ENCODE data around the gene RPTOR.

Gene RPTOR

GRCh38 chr17:80964859-80965580 is 420.4 kb downstream of the RPTOR start:
- Histone ChIP-seq H3K36me3 (ENCODE audit: insufficient read depth, low read length) (peaks cover 55% of the 10 kb centered on the region), H2AFZ (ENCODE audit: low read length) (no peak overlapping the region), H3F3A (ENCODE audit: insufficient read depth, low read length) (no peaks in the 10 kb centered on the region), H3K9me3 (ENCODE audit: low read length) (no peaks in the 10 kb centered on the region), H3K27ac (ENCODE audit: low read depth, low read length, poor library complexity, severe bottlenecking) (no peak overlapping the region), H3K27me3 (ENCODE audit: insufficient read depth, low read length) (no peaks in the 10 kb centered on the region), H4K20me1 (ENCODE audit: insufficient read depth, low read length) (no peaks in the 10 kb centered on the region), H3K4me1 (ENCODE audit: insufficient read depth, low read length, severe bottlenecking) (peaks cover 9% of the 10 kb centered on the region), H3K9ac (ENCODE audit: low read length) (no peak overlapping the region), H3K4me3 (ENCODE audit: low read depth, low read length, poor library complexity, severe bottlenecking) (no peak overlapping the region), H3K9me2 (ENCODE audit: low read depth, low read length) (no peaks in the 10 kb centered on the region), H3K4me2 (ENCODE audit: low read length) (no peak overlapping the region), H3K79me2 (ENCODE audit: insufficient read depth, low read length) (no peaks in the 10 kb centered on the region)
- TF ChIP-seq EZH2 (IDR thresholded peaks at IDR 0.05; ENCODE audit: borderline replicate concordance, low read length): no peak
- TF ChIP-seq CTCF (IDR thresholded peaks at IDR 0.05; ENCODE audit: low read length): no peak

- Histone ChIP-seq H3K79me2 (ENCODE audit: insufficient read depth, low read length) (no peaks in the 10 kb centered on the region), H3K27ac (ENCODE audit: low read depth, low read length, poor library complexity, severe bottlenecking) (no peak overlapping the region), H2AFZ (ENCODE audit: low read length) (no peak overlapping the region), H3F3A (ENCODE audit: insufficient read depth, low read length) (no peaks in the 10 kb centered on the region), H4K20me1 (ENCODE audit: insufficient read depth, low read length) (no peaks in the 10 kb centered on the region), H3K36me3 (ENCODE audit: insufficient read depth, low read length) (peaks cover 49% of the 10 kb centered on the region), H3K4me3 (ENCODE audit: low read depth, low read length, poor library complexity, severe bottlenecking) (no peak overlapping the region), H3K4me2 (ENCODE audit: low read length) (no peak overlapping the region), H3K9me2 (ENCODE audit: low read depth, low read length) (no peaks in the 10 kb centered on the region), H3K9ac (ENCODE audit: low read length) (no peak overlapping the region), H3K27me3 (ENCODE audit: insufficient read depth, low read length) (no peaks in the 10 kb centered on the region), H3K9me3 (ENCODE audit: low read length) (no peaks in the 10 kb centered on the region), H3K4me1 (ENCODE audit: insufficient read depth, low read length, severe bottlenecking) (peaks cover 9% of the 10 kb centered on the region)
- TF ChIP-seq EZH2 (IDR thresholded peaks at IDR 0.05; ENCODE audit: borderline replicate concordance, low read length): no peak
- TF ChIP-seq CTCF (IDR thresholded peaks at IDR 0.05; ENCODE audit: low read length): no peak
Observed at GRCh38 chr17:80965606-80966005, 421.0 kb downstream of the RPTOR start.

GRCh38 chr17:80967404-80967872 is 422.8 kb downstream of the RPTOR start:
- Histone ChIP-seq H3K4me2 (ENCODE audit: low read length) (no peak overlapping the region), H2AFZ (ENCODE audit: low read length) (no peak overlapping the region), H3K9ac (ENCODE audit: low read length) (no peak overlapping the region), H3K36me3 (ENCODE audit: insufficient read depth, low read length) (peaks cover 31% of the 10 kb centered on the region), H3K4me1 (ENCODE audit: insufficient read depth, low read length, severe bottlenecking) (peaks cover 9% of the 10 kb centered on the region), H3K4me3 (ENCODE audit: low read depth, low read length, poor library complexity, severe bottlenecking) (no peak overlapping the region), H4K20me1 (ENCODE audit: insufficient read depth, low read length) (no peaks in the 10 kb centered on the region), H3K27me3 (ENCODE audit: insufficient read depth, low read length) (no peaks in the 10 kb centered on the region), H3K79me2 (ENCODE audit: insufficient read depth, low read length) (no peaks in the 10 kb centered on the region), H3F3A (ENCODE audit: insufficient read depth, low read length) (no peaks in the 10 kb centered on the region), H3K9me3 (ENCODE audit: low read length) (no peaks in the 10 kb centered on the region), H3K27ac (ENCODE audit: low read depth, low read length, poor library complexity, severe bottlenecking) (no peak overlapping the region), H3K9me2 (ENCODE audit: low read depth, low read length) (no peaks in the 10 kb centered on the region)
- TF ChIP-seq EZH2 (IDR thresholded peaks at IDR 0.05; ENCODE audit: borderline replicate concordance, low read length) (no peak), CTCF (IDR thresholded peaks at IDR 0.05; ENCODE audit: low read length) (no peak)

Measured in OCI-LY1 (cell line).